ENCODE data around the gene ANGPTL8.

Gene ANGPTL8

GRCh38 chr19:11238041-11238440 lies 1.4 kb upstream of the ANGPTL8 start:
- DNase-seq, result peak; percentile 35

GRCh38 chr19:11238781-11239376 lies 540 bp upstream of the ANGPTL8 start:
- DNase-seq, result no peak

GRCh38 chr19:11240008-11240444 lies 607 bp downstream of the ANGPTL8 start:
- DNase-seq, result no peak

GRCh38 chr19:11242025-11242424 lies 2.6 kb downstream of the ANGPTL8 start:
- DNase-seq, result no peak

- peak; percentile 93 for DNase-seq
Measured at GRCh38 chr19:11242864-11243797, 3.7 kb downstream of the ANGPTL8 start.

GRCh38 chr19:11243798-11244169 lies 4.4 kb downstream of the ANGPTL8 start:
- DNase-seq, result no peak

- no peak for DNase-seq
Measured at GRCh38 chr19:11244846-11245589, 5.6 kb downstream of the ANGPTL8 start.

GRCh38 chr19:11246941-11247340 lies 7.5 kb downstream of the ANGPTL8 start:
- DNase-seq, result no peak

GRCh38 chr19:11247391-11247790 lies 8.0 kb downstream of the ANGPTL8 start:
- no peak for DNase-seq

- DNase-seq, result no peak
Measured at GRCh38 chr19:11247934-11248333, 8.5 kb downstream of the ANGPTL8 start.

- DNase-seq, result no peak
Measured at GRCh38 chr19:11248852-11249251, 9.4 kb downstream of the ANGPTL8 start.

- no peak for DNase-seq
Measured at GRCh38 chr19:11251217-11251616, 11.8 kb downstream of the ANGPTL8 start.

- no peak for DNase-seq
Measured at GRCh38 chr19:11251650-11252314, 12.4 kb downstream of the ANGPTL8 start.

GRCh38 chr19:11252665-11253355 lies 13.4 kb downstream of the ANGPTL8 start:
- DNase-seq, result no peak

GRCh38 chr19:11254666-11255065 lies 15.2 kb downstream of the ANGPTL8 start:
- no peak for DNase-seq

- no peak for DNase-seq
Measured at GRCh38 chr19:11256189-11256588, 16.8 kb downstream of the ANGPTL8 start.

GRCh38 chr19:11257846-11258380 lies 18.5 kb downstream of the ANGPTL8 start:
- DNase-seq, result no peak

- no peak for DNase-seq
Measured at GRCh38 chr19:11260996-11261395, 21.6 kb downstream of the ANGPTL8 start.

GRCh38 chr19:11261431-11261970 lies 22.1 kb downstream of the ANGPTL8 start:
- DNase-seq, result no peak

GRCh38 chr19:11261971-11262839 lies 22.8 kb downstream of the ANGPTL8 start, which contains the start of gene DOCK6:
Gene DOCK6, minus strand, starts transcription at chr19:11262524. Its CDS starts 84 bp downstream, at chr19:11262440.
- DNase-seq, result no peak

GRCh38 chr19:11263726-11264125 lies 24.3 kb downstream of the ANGPTL8 start:
- DNase-seq, result no peak
